GM12891 (cell line): ENCODE measurements around the gene TANC2. TPM values are rescaled to one million over a fixed set of nuclear protein-coding genes. Genes with fewer than 3 reads are reported as not detected.

Experiments
- DNase-seq: peaks from one replicate; pipeline ENCODE4 v3.0.0; 2011; ENCODE audit warnings: low spot score; ENCODE audit not compliant: insufficient read length
- FAIRE-seq: peaks from 2 replicates; lab custom pipeline; 2011; peaks lifted over from hg19 to GRCh38; lab: Jason Lieb, UNC
- PAX5 ChIP-seq: IDR thresholded peaks from 2 replicates; pipeline ENCODE4 v1.6.1; 2011; ENCODE audit warnings: low read length, moderate library complexity, mild to moderate bottlenecking; ENCODE audit not compliant: insufficient read depth, severe bottlenecking
- POLR2A ChIP-seq: IDR thresholded peaks from 2 replicates; pipeline ENCODE4 v1.6.1; 2011; ENCODE audit warnings: low read depth, low read length, control low read depth
- POLR2AphosphoS5 ChIP-seq: IDR thresholded peaks from 2 replicates; pipeline ENCODE4 v1.6.1; 2011; ENCODE audit warnings: low read depth, low read length, control low read depth
- POU2F2 ChIP-seq: IDR thresholded peaks from 2 replicates; pipeline ENCODE4 v1.6.1; 2011; ENCODE audit warnings: low read depth, mild to moderate bottlenecking, control low read depth, low read length, moderate library complexity
- SPI1 ChIP-seq: IDR thresholded peaks from 2 replicates; pipeline ENCODE4 v1.6.1; 2011; ENCODE audit warnings: low read depth, low read length, control low read depth
- TAF1 ChIP-seq: IDR thresholded peaks from 2 replicates; pipeline ENCODE4 v1.6.1; 2011; ENCODE audit warnings: low read depth, low read length, control low read depth
- polyA plus RNA-seq: library from polyadenylated mRNA; unstranded; fragments of >200 nt; gene quantifications from one replicate; pipeline ENCODE4 v1.2.1, GENCODE V29; 2012; ENCODE audit warnings: low read depth, missing spikeins, inconsistent platforms; ENCODE audit not compliant: missing spikeins

TANC2 gene
- 0.12 TPM for polyA plus RNA-seq

GRCh38 chr17:62965686-62966425 lies at the start of gene TANC2:
Gene TANC2 (plus strand): TSS chr17:62966235. CDS start chr17:63009560, 43,325 bp downstream.
- TF ChIP-seq PAX5: no peak
- no peak for TF ChIP-seq SPI1
- no peak for TF ChIP-seq TAF1
- no peak for TF ChIP-seq POLR2A
- TF ChIP-seq POLR2AphosphoS5: no peak
- no peak for TF ChIP-seq POU2F2
- peak; percentile 54 for FAIRE-seq
- peak; percentile 63 for DNase-seq

GRCh38 chr17:62916684-62917571 lies 49.1 kb upstream of the TANC2 start:
- no peak for DNase-seq
- FAIRE-seq: no peak
- TF ChIP-seq POLR2A (no peak), PAX5 (no peak), POLR2AphosphoS5 (no peak)

DNA sequence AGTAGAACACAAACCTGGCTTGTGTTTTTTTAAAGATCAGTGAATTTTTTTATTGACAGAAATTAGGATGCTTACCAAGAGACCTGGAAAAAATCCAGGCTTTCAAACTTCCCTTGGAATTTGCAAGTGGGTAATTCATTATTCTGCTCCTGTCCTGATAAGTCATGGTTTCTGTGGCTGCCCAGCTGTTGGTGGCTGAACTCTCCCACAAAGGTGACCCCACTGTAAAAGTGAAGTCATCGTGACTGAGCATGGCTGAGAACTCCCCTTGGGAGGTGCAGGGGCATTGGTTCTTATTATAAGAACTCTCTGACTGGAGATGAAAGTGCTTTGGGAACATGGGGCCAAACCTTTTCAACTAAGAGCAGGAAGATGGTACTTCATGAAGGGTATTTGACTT lies 46.6 kb upstream of the TANC2 start:
- TF ChIP-seq POLR2A (no peak), SPI1 (no peak), POU2F2 (no peak), TAF1 (no peak), POLR2AphosphoS5 (no peak), PAX5 (no peak)
- no peak for FAIRE-seq
- DNase-seq: no peak

DNA sequence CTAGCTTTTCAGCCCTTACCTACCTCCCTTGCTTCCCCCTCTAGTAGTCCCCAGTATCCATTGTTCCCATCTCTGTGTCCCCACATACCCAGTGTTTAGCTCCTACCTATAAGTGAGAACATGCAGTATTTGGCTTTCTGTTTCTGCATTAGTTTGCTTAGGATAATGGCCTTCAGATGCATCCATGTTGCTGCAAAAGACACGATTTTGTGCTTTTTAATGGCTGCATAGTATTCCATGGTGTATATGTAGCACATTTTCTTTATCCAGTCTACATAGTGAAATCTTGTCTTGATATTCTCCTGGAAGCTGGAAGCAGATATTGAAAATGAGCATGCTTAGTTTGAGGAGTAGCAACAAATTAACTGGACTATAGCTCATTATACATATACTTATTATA lies 45.7 kb upstream of the TANC2 start:
- no peak for FAIRE-seq
- TF ChIP-seq POU2F2 (no peak), POLR2A (no peak), SPI1 (no peak), TAF1 (no peak), PAX5 (no peak), POLR2AphosphoS5 (no peak)
- DNase-seq: no peak

GRCh38 chr17:62921817-62922216 lies 44.2 kb upstream of the TANC2 start:
- no peak for TF ChIP-seq POU2F2
- no peak for TF ChIP-seq POLR2A
- TF ChIP-seq SPI1: no peak
- no peak for TF ChIP-seq POLR2AphosphoS5
- no peak for TF ChIP-seq PAX5
- TF ChIP-seq TAF1: no peak
- no peak for FAIRE-seq
- no peak for DNase-seq

GRCh38 chr17:62923258-62924150 lies 42.5 kb upstream of the TANC2 start:
- no peak for TF ChIP-seq SPI1
- no peak for TF ChIP-seq POU2F2
- no peak for TF ChIP-seq PAX5
- TF ChIP-seq POLR2A: no peak
- TF ChIP-seq TAF1: no peak
- TF ChIP-seq POLR2AphosphoS5: no peak
- FAIRE-seq (no peak), DNase-seq (no peak)

DNA sequence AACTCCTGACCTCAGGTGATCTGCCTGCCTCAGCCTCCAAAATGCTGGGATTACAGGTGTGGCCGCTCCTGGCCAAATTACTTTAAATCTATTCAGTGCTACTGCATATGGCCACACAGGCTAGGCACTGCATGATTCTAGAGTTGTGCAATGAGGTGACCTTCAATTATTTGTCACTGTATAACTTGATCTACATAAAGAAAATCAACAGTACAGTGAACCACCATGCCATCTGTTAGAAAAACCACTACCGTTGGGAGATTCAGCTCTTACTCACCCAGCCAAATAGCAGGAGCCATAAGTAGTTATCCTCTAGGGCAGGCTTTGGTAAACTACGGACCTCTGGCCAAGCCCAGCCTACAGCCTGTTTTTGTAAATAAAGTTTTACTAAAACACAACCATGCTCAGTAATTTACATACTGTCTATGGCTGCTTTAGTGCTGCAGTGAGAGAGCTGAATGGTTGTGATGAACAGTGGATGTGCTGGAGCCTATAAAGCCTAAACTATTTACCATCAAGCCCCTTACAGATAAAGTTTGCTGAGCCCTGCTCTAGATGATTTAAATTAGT lies 40.7 kb upstream of the TANC2 start:
- no peak for FAIRE-seq
- no peak for DNase-seq
- TF ChIP-seq SPI1: no peak
- no peak for TF ChIP-seq POLR2A
- no peak for TF ChIP-seq TAF1
- no peak for TF ChIP-seq POU2F2

DNA sequence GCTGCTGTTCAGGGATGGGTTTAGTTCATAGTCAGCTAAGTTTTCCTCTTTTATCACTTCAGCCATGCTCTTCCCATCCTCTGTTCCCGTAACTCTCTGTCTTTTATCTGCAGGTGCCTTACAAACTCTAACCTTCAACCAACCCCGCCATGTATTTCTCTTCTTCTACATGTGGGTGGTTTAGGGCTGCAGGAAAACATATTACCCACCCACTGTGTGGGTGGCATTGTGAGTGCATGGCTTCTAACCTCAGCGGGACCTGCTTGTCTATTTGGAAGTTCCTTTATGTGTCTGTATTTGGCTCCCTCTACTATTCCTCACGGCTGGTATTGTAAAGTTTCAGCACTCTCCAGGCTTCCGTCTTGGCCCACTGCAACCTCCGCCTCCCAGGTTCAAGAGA lies 39.0 kb upstream of the TANC2 start:
- DNase-seq (no peak), FAIRE-seq (no peak)
- TF ChIP-seq SPI1: no peak
- TF ChIP-seq TAF1: no peak
- no peak for TF ChIP-seq PAX5
- TF ChIP-seq POLR2A: no peak
- no peak for TF ChIP-seq POLR2AphosphoS5
- TF ChIP-seq POU2F2: no peak

DNA sequence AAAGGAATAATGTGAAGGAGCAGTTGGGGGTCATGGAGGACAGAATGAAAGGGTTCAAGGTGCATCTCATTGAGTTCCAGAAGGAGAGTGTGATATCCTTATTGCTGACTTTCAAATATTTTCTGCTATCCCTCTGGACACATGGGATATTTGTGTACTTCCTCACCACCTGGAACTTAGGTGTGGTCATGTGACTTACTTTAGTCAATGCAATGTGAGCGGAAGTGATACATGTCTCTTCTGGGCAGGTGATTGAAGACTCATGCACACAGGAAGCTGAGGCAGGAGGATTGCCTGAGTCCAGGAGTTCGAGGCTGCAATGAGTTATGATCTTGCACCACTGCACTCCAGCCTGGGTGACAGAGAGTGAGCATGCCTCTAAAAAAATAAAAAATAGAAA lies 36.7 kb upstream of the TANC2 start:
- FAIRE-seq: no peak
- TF ChIP-seq POLR2A: no peak
- TF ChIP-seq PAX5: no peak
- no peak for TF ChIP-seq POLR2AphosphoS5
- TF ChIP-seq SPI1: no peak
- no peak for TF ChIP-seq POU2F2
- no peak for TF ChIP-seq TAF1
- DNase-seq: no peak
